ENCODE measurements around the gene RPS28.
"Not testable (repeated sequence)": the region's sequence is repeated elsewhere in the genome, so short reads cannot be mapped to it uniquely, and the experiment has no call there.

RPS28 gene

GRCh38 chr19:8321067-8321985 is at the start of gene RPS28, which contains the start of gene NDUFA7:
TSS of gene RPS28 (plus strand) at chr19:8321496. CDS start at chr19:8321531, 35 bp downstream.
TSS of gene NDUFA7 (minus strand) at chr19:8321375. CDS start at chr19:8321358, 17 bp downstream.
- DNase-seq (ENCODE audit: insufficient read length, low spot score) = peak; percentile 93
- FAIRE-seq = peak; percentile 93

GRCh38 chr19:8276508-8276907 is 44.8 kb upstream of the RPS28 start:
- FAIRE-seq = peak; percentile 69

GRCh38 chr19:8291337-8291736 is 30.0 kb upstream of the RPS28 start:
- not testable (repeated sequence) for FAIRE-seq

More at GRCh38 chr19:8276508-8276907, 44.8 kb upstream of the RPS28 start:
- DNase-seq (ENCODE audit: insufficient read length, low spot score) = not testable (repeated sequence)

GRCh38 chr19:8302357-8302691 is 19.0 kb upstream of the RPS28 start:
- DNase-seq (ENCODE audit: insufficient read length, low spot score) (no peak), FAIRE-seq (no peak)

More at GRCh38 chr19:8291337-8291736, 30.0 kb upstream of the RPS28 start:
- not testable (repeated sequence) for DNase-seq (ENCODE audit: insufficient read length, low spot score)

- FAIRE-seq (no peak), DNase-seq (ENCODE audit: insufficient read length, low spot score) (no peak)
These were observed 18.6 kb upstream of the RPS28 start for GRCh38 chr19:8302734-8303133.

GRCh38 chr19:8304841-8305621 is 16.3 kb upstream of the RPS28 start:
- no peak for DNase-seq (ENCODE audit: insufficient read length, low spot score)
- no peak for FAIRE-seq

GRCh38 chr19:8305798-8306197 is 15.5 kb upstream of the RPS28 start:
- DNase-seq (ENCODE audit: insufficient read length, low spot score) = no peak
- no peak for FAIRE-seq

- no peak for FAIRE-seq
- no peak for DNase-seq (ENCODE audit: insufficient read length, low spot score)
These were observed 14.9 kb upstream of the RPS28 start for GRCh38 chr19:8306235-8307054.

GRCh38 chr19:8307400-8307964 is 13.8 kb upstream of the RPS28 start:
- DNase-seq (ENCODE audit: insufficient read length, low spot score) = no peak
- no peak for FAIRE-seq

GRCh38 chr19:8307965-8308866 is 13.1 kb upstream of the RPS28 start, which contains the start of gene CD320:
TSS of gene CD320 (minus strand) at chr19:8308358. CDS start at chr19:8308290, 68 bp downstream.
- DNase-seq (ENCODE audit: insufficient read length, low spot score) (peak; percentile 92), FAIRE-seq (peak; percentile 98)

GRCh38 chr19:8308891-8309291 is 12.4 kb upstream of the RPS28 start:
- DNase-seq (ENCODE audit: insufficient read length, low spot score) (no peak), FAIRE-seq (no peak)

- no peak for DNase-seq (ENCODE audit: insufficient read length, low spot score)
- no peak for FAIRE-seq
These were observed 10.8 kb upstream of the RPS28 start for GRCh38 chr19:8310342-8311055.

GRCh38 chr19:8311461-8312260 is 9.6 kb upstream of the RPS28 start:
- FAIRE-seq (no peak), DNase-seq (ENCODE audit: insufficient read length, low spot score) (no peak)

- not testable (repeated sequence) for FAIRE-seq; DNase-seq (ENCODE audit: insufficient read length, low spot score)
These were observed 6.2 kb upstream of the RPS28 start for GRCh38 chr19:8314981-8315640.

- no peak for DNase-seq (ENCODE audit: insufficient read length, low spot score)
- no peak for FAIRE-seq
These were observed 4.8 kb upstream of the RPS28 start for GRCh38 chr19:8316351-8317125.

GRCh38 chr19:8318835-8319234 is 2.5 kb upstream of the RPS28 start:
- not testable (repeated sequence) for DNase-seq (ENCODE audit: insufficient read length, low spot score); FAIRE-seq
